ENCODE measurements around the gene PLAAT2.

DNA sequence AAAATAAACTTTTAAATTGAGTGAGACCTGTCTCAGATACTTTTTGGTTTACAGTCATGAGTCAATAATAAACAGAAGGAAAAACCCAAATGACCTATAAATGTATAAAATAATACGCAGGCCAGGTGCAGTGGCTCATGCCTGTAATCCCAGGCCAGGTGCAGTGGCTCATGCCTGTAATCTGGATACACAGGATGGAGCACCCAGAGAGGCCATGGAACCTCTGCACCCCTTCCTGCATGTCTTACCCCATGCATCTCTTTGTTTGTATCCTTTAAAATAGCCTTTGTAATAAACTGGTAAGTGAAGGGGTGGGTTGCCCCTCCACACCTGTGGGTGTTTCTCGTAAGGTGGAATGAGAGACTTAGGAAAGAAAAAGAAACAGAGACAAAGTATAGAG, 35.5 kb downstream of the PLAAT2 start:
- TF ChIP-seq, protein P1, sequence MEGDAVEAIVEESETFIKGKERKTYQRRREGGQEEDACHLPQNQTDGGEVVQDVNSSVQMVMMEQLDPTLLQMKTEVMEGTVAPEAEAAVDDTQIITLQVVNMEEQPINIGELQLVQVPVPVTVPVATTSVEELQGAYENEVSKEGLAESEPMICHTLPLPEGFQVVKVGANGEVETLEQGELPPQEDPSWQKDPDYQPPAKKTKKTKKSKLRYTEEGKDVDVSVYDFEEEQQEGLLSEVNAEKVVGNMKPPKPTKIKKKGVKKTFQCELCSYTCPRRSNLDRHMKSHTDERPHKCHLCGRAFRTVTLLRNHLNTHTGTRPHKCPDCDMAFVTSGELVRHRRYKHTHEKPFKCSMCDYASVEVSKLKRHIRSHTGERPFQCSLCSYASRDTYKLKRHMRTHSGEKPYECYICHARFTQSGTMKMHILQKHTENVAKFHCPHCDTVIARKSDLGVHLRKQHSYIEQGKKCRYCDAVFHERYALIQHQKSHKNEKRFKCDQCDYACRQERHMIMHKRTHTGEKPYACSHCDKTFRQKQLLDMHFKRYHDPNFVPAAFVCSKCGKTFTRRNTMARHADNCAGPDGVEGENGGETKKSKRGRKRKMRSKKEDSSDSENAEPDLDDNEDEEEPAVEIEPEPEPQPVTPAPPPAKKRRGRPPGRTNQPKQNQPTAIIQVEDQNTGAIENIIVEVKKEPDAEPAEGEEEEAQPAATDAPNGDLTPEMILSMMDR (IDR thresholded peaks at IDR 0.05) = no peak
- no peak for TF ChIP-seq EP300 (IDR thresholded peaks at IDR 0.05)
- TF ChIP-seq POLR2A (IDR thresholded peaks at IDR 0.05) = no peak

Measured in ovary (tissue), 3 donors.